Central memory CD4-positive, alpha-beta T cell (primary cell): ENCODE results near the gene CRIP1.

Source experiments
- DNase-seq: peaks from one replicate; pipeline ENCODE4 v3.0.0; 2022

Gene CRIP1

GRCh38 chr14:105482486-105483110 lies 4.1 kb upstream of the CRIP1 start:
- DNase-seq = no peak

GRCh38 chr14:105483300-105484068 lies 3.2 kb upstream of the CRIP1 start:
- DNase-seq = no peak

- peak; percentile 75 for DNase-seq
Observed at GRCh38 chr14:105484069-105484996, 2.4 kb upstream of the CRIP1 start.

- no peak for DNase-seq
Observed at GRCh38 chr14:105484997-105485393, 1.7 kb upstream of the CRIP1 start.

- peak; percentile 72 for DNase-seq
Observed at GRCh38 chr14:105485739-105486162, 935 bp upstream of the CRIP1 start.

- peak; percentile 52 for DNase-seq
Observed at GRCh38 chr14:105486974-105487448, 325 bp downstream of the CRIP1 start.

GRCh38 chr14:105487449-105487985 lies 831 bp downstream of the CRIP1 start:
- peak; percentile 88 for DNase-seq

GRCh38 chr14:105487986-105488777 lies 1.5 kb downstream of the CRIP1 start:
- no peak for DNase-seq

- DNase-seq = no peak
Observed at GRCh38 chr14:105488781-105489541, 2.3 kb downstream of the CRIP1 start.

GRCh38 chr14:105489542-105490266 lies 3.0 kb downstream of the CRIP1 start:
- DNase-seq = peak; percentile 89

- no peak for DNase-seq
Observed at GRCh38 chr14:105490267-105490571, 3.5 kb downstream of the CRIP1 start.

GRCh38 chr14:105490572-105491365 lies 4.1 kb downstream of the CRIP1 start, which contains the start of gene TEDC1:
Gene TEDC1, plus strand, starts transcription at chr14:105491246. Its CDS starts 130 bp downstream, at chr14:105491376.
- DNase-seq = peak; percentile 100

GRCh38 chr14:105491366-105491973 lies 4.8 kb downstream of the CRIP1 start:
- DNase-seq = peak; percentile 76

- no peak for DNase-seq
Observed at GRCh38 chr14:105492031-105492970, 5.6 kb downstream of the CRIP1 start.

- DNase-seq = no peak
Observed at GRCh38 chr14:105492971-105493871, 6.5 kb downstream of the CRIP1 start.

- DNase-seq = no peak
Observed at GRCh38 chr14:105493921-105494605, 7.4 kb downstream of the CRIP1 start.
